Endothelial cell of umbilical vein (primary cell): ENCODE results near the gene PRKAR1B. TPM values are rescaled to one million over a fixed set of nuclear protein-coding genes. Genes with fewer than 3 reads are reported as not detected.

ENCODE experiments used
- BruUV-seq: library from RNA; stranded (reverse); fragments of 400-500 nt; replicated peaks from 2 replicates; lab custom pipeline; 2021; lab: Mats Ljungman, UMichigan
- CTCF ChIA-PET: fragments of 300-600, 350-600 bp; sonication (Branson Sonifier 250); formaldehyde crosslinking; loops from one replicate; lab custom pipeline; 2021; ENCODE audit warnings: antibody characterized with exemption, inconsistent platforms; lab: Charles Lee
- POLR2A ChIA-PET: fragments of 300-600, 350-600 bp; sonication (Branson Sonifier 250); formaldehyde crosslinking; loops from one replicate; lab custom pipeline; 2021; ENCODE audit warnings: antibody characterized with exemption, inconsistent platforms; lab: Charles Lee
- DNase-seq: peaks from one replicate; pipeline ENCODE4 v3.0.0-alpha.2; 2011; ENCODE audit warnings: low read depth, low spot score
- FAIRE-seq: peaks from 2 replicates; lab custom pipeline; 2011; peaks lifted over from hg19 to GRCh38; lab: Jason Lieb, UNC
- H2AFZ ChIP-seq: 2 replicates; pipeline ENCODE4 v1.6.0; 2012; ENCODE audit warnings: low read depth, low read length, control low read depth, inconsistent platforms
- H3K27ac ChIP-seq: 2 replicates; pipeline ENCODE4 v1.5.1; 2011; ENCODE audit warnings: low read depth, mild to moderate bottlenecking, control low read depth, low read length, moderate library complexity; ENCODE audit not compliant: insufficient read depth
- H3K27me3 ChIP-seq, 2 experiments: 2 replicates each; pipeline versions ENCODE4 v1.6.0 to v1.6.1; 2011; ENCODE audit warnings: low read length in 2 of 2, mixed read lengths in 1 of 2; ENCODE audit not compliant: control insufficient read depth in 2 of 2, insufficient read depth in 2 of 2
- H3K36me3 ChIP-seq, 2 experiments: 2 replicates in 1 of 2; 3 replicates in 1 of 2; pipeline ENCODE4 v1.5.1; 2011; ENCODE audit warnings: low read length in 2 of 2, mild to moderate bottlenecking in 1 of 2, moderate library complexity in 1 of 2; ENCODE audit not compliant: control insufficient read depth in 2 of 2, insufficient read depth in 2 of 2; ENCODE audit errors: extremely low read depth in 1 of 2
- H3K4me1 ChIP-seq: 3 replicates; pipeline ENCODE4 v1.5.1; 2011; ENCODE audit warnings: mild to moderate bottlenecking, low read length; ENCODE audit not compliant: control insufficient read depth, insufficient read depth; ENCODE audit errors: extremely low read depth
- H3K4me2 ChIP-seq: 2 replicates; pipeline ENCODE4 v1.6.1; 2011; ENCODE audit warnings: low read length, control low read depth, mixed read lengths; ENCODE audit not compliant: insufficient read depth
- H3K4me3 ChIP-seq, 3 experiments: fragments of 200-600 bp in 1 of 3; sonication (generic), shearing (Covaris generic) in 1 of 3; replicated peaks in 1 of 3; 2 replicates each; pipeline ENCODE4 v1.5.1; 2011 to 2016; ENCODE audit warnings: control low read depth in 3 of 3, low read length in 3 of 3, mild to moderate bottlenecking in 2 of 3, inconsistent platforms in 1 of 3, low read depth in 1 of 3, moderate library complexity in 1 of 3; ENCODE audit not compliant: insufficient read depth in 1 of 3
- H3K79me2 ChIP-seq: 2 replicates; pipeline ENCODE4 v1.6.0; 2012; ENCODE audit warnings: low read length, inconsistent platforms; ENCODE audit not compliant: control insufficient read depth, insufficient read depth
- H3K9ac ChIP-seq: replicated peaks from 2 replicates; pipeline ENCODE3; 2011; ENCODE audit warnings: low read length, control low read depth; ENCODE audit not compliant: insufficient read depth; ENCODE audit errors: extremely low read depth
- H3K9me1 ChIP-seq: replicated peaks from 3 replicates; pipeline ENCODE4 v1.6.0; 2011; ENCODE audit warnings: mild to moderate bottlenecking, low read length; ENCODE audit not compliant: control insufficient read depth, insufficient read depth; ENCODE audit errors: extremely low read depth
- H3K9me3 ChIP-seq: replicated peaks from 2 replicates; pipeline ENCODE4 v1.5.1; 2012; ENCODE audit warnings: low read length, inconsistent platforms; ENCODE audit not compliant: control insufficient read depth, insufficient read depth
- H4K20me1 ChIP-seq: replicated peaks from 2 replicates; pipeline ENCODE3; 2011; ENCODE audit warnings: mild to moderate bottlenecking, low read length; ENCODE audit not compliant: control insufficient read depth, insufficient read depth; ENCODE audit errors: extremely low read depth
- EZH2 ChIP-seq: IDR thresholded peaks from 2 replicates; pipeline ENCODE4 v1.6.1; 2012; ENCODE audit warnings: borderline replicate concordance, low read depth, mild to moderate bottlenecking, moderate library complexity, low read length, inconsistent platforms; ENCODE audit not compliant: severe bottlenecking
- FOS ChIP-seq: IDR thresholded peaks from 2 replicates; pipeline ENCODE4 v1.6.1; 2011; ENCODE audit warnings: mild to moderate bottlenecking, low read length, moderate library complexity, borderline replicate concordance; ENCODE audit not compliant: insufficient read depth
- GATA2 ChIP-seq: IDR thresholded peaks from 2 replicates; pipeline ENCODE4 v1.7.0; 2011; ENCODE audit warnings: low read depth, mild to moderate bottlenecking, moderate library complexity, mixed read lengths, low read length; ENCODE audit not compliant: insufficient read length, insufficient read depth
- JUN ChIP-seq: IDR thresholded peaks from 2 replicates; pipeline ENCODE4 v1.6.1; 2011; ENCODE audit warnings: borderline replicate concordance, low read depth; ENCODE audit not compliant: insufficient read length, insufficient read depth
- MAX ChIP-seq: IDR thresholded peaks from 2 replicates; pipeline ENCODE4 v1.6.1; 2011; ENCODE audit not compliant: insufficient read depth, insufficient read length
- MYC ChIP-seq: IDR thresholded peaks from one replicate; pipeline ENCODE4 v1.6.1; 2011; ENCODE audit warnings: mild to moderate bottlenecking, low read depth, low read length
- POLR2A ChIP-seq: IDR thresholded peaks from 2 replicates; pipeline ENCODE4 v1.6.1; 2012; ENCODE audit warnings: low read depth, mild to moderate bottlenecking, control low read depth, low read length
- POLR2AphosphoS5 ChIP-seq: IDR thresholded peaks from 2 replicates; pipeline ENCODE4 v1.6.1; 2012; ENCODE audit warnings: low read depth, mild to moderate bottlenecking, control low read depth, low read length, moderate library complexity; ENCODE audit not compliant: insufficient read depth
- dilution Hi-C: fragments of 300-500 bp; cut with MboI; formaldehyde crosslinking; loops from one replicate; pipeline ENCODE4 v1.15.0; 2019; ENCODE audit warnings: low sequenced_read_pairs; ENCODE audit not compliant: extremely low pct_ligation_motif_present
- intact Hi-C: fragments of 100-400 bp; cut with micrococcal nuclease; formaldehyde crosslinking; loops from one replicate; pipeline ENCODE4 v1.10.0; 2022
- polyA plus RNA-seq, 4 experiments: library from polyadenylated mRNA; depleted of rRNA in 3 of 4; stranded (reverse) in 3 of 4; unstranded in 1 of 4; fragments of >200 nt; gene quantifications; 2 replicates each; pipeline versions ENCODE4 v1.2.1 to v1.2.3, GENCODE V29; 2011 to 2012; ENCODE audit warnings: missing spikeins in 1 of 4
- total RNA-seq: library from RNA; stranded (reverse); gene quantifications from 2 replicates; pipeline ENCODE4 v1.2.3, GENCODE V29; 2021
- TF ChIP-seq, protein P1 (sequence below), 2 donors: IDR thresholded peaks; 1 replicate in 1 of 2; 2 replicates in 1 of 2; pipeline ENCODE4 v1.5.1; 2011; ENCODE audit warnings: low read length in 2 of 2, mild to moderate bottlenecking in 2 of 2, moderate library complexity in 2 of 2, control low read depth in 1 of 2, inconsistent platforms in 1 of 2, low read depth in 1 of 2; ENCODE audit not compliant: insufficient read depth in 1 of 2; ENCODE audit errors: extremely low read depth in 1 of 2

The PRKAR1B gene
- total and polyA plus RNA-seq, 2 donors (not counting 3 experiments of a cell fraction or from before 2014, with no cell fraction given), result 15.4 to 29.2 TPM

- Histone ChIP-seq H3K9ac (no peak overlapping the region), H3K4me3 (no peak overlapping the region), H2AFZ (no peak overlapping the region), H3K9me3 (no peaks in the 10 kb centered on the region), H3K27ac (no peak overlapping the region), H3K4me2 (no peak overlapping the region), H3K9me1 (no peaks in the 10 kb centered on the region), H3K27me3 (no peaks in the 10 kb centered on the region), H3K36me3 (peaks cover 2 to 11% of the 10 kb centered on the region in 2 experiments), H3K4me1 (peaks cover 4% of the 10 kb centered on the region), H4K20me1 (no peaks in the 10 kb centered on the region), H3K79me2 (peaks cover 10% of the 10 kb centered on the region)
- no peak for TF ChIP-seq MYC
- no peak for TF ChIP-seq FOS
- TF ChIP-seq, protein P1, sequence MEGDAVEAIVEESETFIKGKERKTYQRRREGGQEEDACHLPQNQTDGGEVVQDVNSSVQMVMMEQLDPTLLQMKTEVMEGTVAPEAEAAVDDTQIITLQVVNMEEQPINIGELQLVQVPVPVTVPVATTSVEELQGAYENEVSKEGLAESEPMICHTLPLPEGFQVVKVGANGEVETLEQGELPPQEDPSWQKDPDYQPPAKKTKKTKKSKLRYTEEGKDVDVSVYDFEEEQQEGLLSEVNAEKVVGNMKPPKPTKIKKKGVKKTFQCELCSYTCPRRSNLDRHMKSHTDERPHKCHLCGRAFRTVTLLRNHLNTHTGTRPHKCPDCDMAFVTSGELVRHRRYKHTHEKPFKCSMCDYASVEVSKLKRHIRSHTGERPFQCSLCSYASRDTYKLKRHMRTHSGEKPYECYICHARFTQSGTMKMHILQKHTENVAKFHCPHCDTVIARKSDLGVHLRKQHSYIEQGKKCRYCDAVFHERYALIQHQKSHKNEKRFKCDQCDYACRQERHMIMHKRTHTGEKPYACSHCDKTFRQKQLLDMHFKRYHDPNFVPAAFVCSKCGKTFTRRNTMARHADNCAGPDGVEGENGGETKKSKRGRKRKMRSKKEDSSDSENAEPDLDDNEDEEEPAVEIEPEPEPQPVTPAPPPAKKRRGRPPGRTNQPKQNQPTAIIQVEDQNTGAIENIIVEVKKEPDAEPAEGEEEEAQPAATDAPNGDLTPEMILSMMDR (IDR thresholded peaks at IDR 0.05; ENCODE audit: extremely low read depth in 1 of 2, insufficient read depth in 1 of 2, low read depth in 1 of 2, low read length in 2 of 2), result no peak
- TF ChIP-seq EZH2, result no peak
- no peak for TF ChIP-seq POLR2AphosphoS5
- no peak for TF ChIP-seq GATA2
- TF ChIP-seq JUN, result no peak
- TF ChIP-seq POLR2A, result no peak
- no peak for TF ChIP-seq MAX
- intact Hi-C loops (no loop called here), dilution Hi-C loops (no loop called here)
- FAIRE-seq, result no peak
- DNase-seq, result no peak
- CTCF ChIA-PET, result no interaction called here
- BruUV-seq, result no TSS peak
- POLR2A ChIA-PET, result no interaction called here
Measured at GRCh38 chr7:747186-747585, 20.1 kb upstream of the PRKAR1B start.
